Measurements from ENCODE around the gene C1QC.

The C1QC gene

GRCh38 chr1:22643381-22643780, at the start of gene C1QC:
C1QC (plus strand) TSS chr1:22643633; CDS start chr1:22644024, 391 bp downstream.
- no peak for DNase-seq (ENCODE audit: low read depth in 2 of 2)

DNA sequence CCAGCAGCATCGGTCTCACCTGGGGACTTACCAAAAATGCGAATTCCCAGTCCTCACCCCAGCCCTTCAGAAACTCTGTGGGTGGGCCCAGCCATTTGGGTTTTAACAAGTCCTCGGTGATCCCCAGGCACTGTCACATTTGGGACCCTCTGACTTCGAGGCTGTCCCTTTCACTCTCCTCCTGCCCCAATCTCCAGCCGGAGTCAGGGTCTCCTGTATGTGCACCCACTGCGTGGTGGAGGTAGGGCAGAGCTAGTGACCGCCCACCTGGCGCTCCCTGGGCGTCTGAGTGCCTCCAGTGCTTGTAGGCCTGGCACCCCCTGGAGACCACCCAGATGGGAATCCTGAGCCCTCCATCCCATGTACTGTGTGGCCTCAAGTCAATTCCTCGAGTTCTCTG, 49.0 kb upstream of the C1QC start:
- DNase-seq (ENCODE audit: low read depth in 2 of 2) = no peak

DNA sequence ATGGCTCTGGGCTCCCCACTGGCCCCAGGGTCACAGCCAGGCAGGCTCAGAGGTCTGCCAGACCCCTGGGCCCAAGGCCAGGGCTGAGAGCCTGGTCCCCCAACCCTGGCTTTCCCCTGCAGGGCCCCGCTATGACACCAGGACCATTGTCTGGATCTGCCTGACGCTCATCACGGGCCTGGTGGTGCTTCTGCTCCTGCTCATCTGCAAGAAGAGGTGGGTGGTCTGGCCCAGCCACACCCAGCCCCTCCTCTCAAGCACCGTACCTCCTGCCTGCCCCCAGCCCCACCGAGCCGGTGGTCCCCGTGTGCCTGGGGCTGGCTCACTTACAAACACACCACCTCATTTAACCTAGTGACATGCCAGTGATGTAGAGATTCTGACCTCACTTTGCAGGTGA, 48.3 kb upstream of the C1QC start:
- DNase-seq (ENCODE audit: low read depth in 2 of 2) = no peak

DNA sequence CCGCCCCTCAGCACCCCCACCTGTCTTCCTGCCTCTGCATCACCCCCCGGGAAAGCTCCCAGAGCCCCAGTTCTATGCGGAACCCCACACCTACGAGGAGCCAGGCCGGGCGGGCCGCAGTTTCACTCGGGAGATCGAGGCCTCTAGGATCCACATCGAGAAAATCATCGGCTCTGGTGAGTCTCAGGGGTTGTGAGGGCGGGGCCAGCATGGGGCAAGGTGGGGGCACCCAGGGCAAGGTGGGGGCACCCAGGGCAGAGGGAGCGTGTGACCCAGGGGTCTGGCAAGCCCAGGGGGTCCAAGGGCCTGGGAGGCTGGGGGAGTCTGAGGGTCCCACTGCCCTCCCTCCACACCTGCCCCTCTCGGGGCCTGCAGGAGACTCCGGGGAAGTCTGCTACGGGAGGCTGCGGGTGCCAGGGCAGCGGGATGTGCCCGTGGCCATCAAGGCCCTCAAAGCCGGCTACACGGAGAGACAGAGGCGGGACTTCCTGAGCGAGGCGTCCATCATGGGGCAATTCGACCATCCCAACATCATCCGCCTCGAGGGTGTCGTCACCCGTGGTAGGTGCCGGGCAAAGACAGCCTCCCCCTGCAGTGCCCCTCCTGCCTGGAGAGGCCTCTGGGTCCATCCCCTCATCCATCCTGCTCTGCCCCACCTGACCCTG, 46.0 kb upstream of the C1QC start:
- DNase-seq (ENCODE audit: low read depth in 2 of 2) = no peak

DNA sequence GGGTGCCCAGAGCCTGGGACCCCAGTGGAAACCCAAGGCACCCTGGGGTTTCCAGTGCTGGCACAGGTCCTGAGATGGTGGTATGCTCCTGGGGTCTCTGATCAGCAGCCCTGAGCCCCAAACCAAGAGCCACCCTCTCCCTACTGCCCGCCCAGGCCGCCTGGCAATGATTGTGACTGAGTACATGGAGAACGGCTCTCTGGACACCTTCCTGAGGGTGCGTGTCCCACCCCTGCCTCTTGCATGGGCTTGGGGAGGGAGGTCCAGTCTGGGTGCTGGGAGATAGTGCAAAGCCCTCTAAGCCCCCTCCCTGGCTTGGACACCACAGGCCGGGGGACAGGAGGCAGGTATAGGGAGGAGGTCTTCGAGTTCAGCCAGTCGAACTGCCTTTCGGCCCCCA, 45.4 kb upstream of the C1QC start:
- DNase-seq (ENCODE audit: low read depth in 2 of 2) = no peak

- no peak for DNase-seq (ENCODE audit: low read depth in 2 of 2)
Observed at GRCh38 chr1:22598736-22599135, 44.7 kb upstream of the C1QC start.

GRCh38 chr1:22600071-22600816, 43.2 kb upstream of the C1QC start:
- DNase-seq (ENCODE audit: low read depth in 2 of 2) = no peak

DNA sequence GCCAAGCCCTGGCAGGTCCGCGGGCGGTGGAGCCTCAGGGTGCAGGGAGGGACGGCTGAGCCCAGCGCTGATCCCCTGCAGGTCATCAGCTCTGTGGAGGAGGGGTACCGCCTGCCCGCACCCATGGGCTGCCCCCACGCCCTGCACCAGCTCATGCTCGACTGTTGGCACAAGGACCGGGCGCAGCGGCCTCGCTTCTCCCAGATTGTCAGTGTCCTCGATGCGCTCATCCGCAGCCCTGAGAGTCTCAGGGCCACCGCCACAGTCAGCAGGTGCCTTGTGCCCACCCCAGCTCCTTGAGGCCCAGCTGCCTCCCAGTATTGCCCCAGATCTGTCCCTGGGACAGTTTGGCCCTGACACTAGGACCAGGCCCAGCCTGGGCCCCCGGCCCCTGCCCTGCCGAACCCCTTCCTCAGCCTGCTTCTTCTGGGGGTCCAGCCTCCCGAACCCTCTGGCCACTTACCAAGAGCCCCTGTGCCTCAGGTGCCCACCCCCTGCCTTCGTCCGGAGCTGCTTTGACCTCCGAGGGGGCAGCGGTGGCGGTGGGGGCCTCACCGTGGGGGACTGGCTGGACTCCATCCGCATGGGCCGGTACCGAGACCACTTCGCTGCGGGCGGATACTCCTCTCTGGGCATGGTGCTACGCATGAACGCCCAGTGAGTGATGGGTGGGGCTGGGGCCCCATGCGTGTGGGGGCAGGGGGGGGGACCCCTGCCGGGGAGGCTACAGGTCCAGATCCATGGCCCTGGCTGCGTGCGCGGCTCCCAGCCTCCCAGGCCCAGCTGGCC, 42.4 kb upstream of the C1QC start:
- no peak for DNase-seq (ENCODE audit: low read depth in 2 of 2)

DNA sequence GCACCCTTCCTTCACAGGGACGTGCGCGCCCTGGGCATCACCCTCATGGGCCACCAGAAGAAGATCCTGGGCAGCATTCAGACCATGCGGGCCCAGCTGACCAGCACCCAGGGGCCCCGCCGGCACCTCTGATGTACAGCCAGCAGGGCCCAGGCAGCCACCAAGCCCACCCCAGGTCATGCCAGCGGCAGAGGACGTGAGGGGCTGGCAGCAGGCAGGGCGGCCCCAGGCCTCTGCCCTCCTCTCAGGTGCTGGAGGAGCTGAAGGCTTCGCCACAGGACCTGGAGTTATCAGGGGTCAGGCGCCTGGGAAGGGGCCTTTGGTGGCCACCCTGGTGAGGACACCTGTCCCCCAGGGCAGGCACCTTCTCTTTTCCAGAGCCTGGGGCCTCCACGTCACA, 41.8 kb upstream of the C1QC start:
- no peak for DNase-seq (ENCODE audit: low read depth in 2 of 2)

DNA sequence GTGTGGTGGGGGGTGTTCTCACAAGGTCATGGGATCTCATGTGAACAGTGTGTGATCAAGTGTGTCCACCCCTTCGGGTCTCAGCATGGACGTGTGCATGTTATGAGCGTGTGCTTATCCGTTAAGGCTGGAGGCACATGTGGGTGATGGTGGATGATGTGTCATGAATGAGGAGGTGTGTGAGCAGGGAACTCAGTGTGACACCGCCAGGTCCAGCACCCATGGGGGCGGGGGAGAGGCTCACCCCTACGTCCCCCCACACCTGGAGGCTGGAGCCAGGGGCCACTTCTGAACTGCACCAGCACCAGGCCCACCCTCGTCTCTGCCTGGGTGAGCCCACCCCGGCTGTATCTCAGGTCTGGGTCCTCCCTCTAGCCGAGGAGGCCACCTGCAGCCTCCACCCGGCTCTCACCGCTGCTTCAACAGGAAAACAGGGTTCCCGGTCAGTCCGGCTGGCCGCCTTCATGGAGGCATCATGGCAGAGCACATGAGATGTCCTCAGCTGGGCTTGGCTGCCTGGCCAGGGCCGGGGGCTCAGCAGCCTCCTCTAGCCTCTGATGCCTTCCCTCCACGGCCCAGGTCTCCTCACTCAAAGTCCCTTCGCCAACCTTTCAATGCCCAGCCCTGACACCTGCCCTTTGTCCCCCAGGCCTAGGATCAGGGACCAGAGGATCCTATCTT, 41.2 kb upstream of the C1QC start:
- DNase-seq (ENCODE audit: low read depth in 2 of 2) = no peak

- no peak for DNase-seq (ENCODE audit: low read depth in 2 of 2)
Observed at GRCh38 chr1:22606161-22606560, 37.3 kb upstream of the C1QC start.

DNA sequence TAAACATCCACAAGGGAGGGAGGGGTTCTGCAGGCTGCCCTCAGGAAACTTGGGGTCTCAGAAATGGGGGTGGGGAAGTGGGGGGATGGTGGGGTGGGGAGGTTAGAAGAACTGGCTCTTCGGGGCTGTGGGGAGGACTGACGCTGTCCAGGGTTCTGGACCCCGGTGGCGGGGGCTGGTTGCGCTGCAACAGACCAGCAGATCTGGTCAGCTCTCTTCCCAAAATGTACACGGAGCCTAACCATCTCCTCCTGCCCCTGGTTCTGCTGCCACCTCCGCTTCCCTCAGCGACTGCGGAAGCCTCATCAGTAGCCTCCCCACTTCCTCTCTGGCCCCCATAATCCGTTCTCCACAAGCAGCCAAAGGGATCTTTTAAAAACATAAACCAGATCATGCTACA, 36.3 kb upstream of the C1QC start:
- DNase-seq (ENCODE audit: low read depth in 2 of 2) = no peak

GRCh38 chr1:22608361-22608760, 35.1 kb upstream of the C1QC start:
- DNase-seq (ENCODE audit: low read depth in 2 of 2) = no peak

- no peak for DNase-seq (ENCODE audit: low read depth in 2 of 2)
Observed at GRCh38 chr1:22609291-22609690, 34.1 kb upstream of the C1QC start.

DNA sequence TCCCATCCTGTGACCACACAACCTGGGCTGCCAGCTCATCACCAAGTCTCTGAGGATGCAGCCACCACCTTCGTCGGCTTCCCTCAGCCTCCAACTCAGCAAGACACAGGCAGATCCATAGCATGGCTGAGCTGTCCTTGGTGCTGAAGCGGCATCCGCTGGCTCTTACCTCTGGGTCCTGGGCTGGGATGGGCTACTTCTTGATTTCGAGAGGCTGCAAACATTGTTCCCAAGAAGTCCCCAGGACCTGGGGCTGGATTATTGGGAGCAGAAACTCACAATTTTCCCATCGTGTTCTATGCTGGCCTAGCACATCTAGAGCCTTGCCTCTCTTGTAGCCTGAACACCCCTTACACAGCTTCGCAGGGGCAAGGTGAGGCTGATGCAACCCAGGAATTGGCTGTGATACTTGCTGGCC, 31.9 kb upstream of the C1QC start:
- DNase-seq (ENCODE audit: low read depth in 2 of 2) = peak; percentile 10 to 16

DNA sequence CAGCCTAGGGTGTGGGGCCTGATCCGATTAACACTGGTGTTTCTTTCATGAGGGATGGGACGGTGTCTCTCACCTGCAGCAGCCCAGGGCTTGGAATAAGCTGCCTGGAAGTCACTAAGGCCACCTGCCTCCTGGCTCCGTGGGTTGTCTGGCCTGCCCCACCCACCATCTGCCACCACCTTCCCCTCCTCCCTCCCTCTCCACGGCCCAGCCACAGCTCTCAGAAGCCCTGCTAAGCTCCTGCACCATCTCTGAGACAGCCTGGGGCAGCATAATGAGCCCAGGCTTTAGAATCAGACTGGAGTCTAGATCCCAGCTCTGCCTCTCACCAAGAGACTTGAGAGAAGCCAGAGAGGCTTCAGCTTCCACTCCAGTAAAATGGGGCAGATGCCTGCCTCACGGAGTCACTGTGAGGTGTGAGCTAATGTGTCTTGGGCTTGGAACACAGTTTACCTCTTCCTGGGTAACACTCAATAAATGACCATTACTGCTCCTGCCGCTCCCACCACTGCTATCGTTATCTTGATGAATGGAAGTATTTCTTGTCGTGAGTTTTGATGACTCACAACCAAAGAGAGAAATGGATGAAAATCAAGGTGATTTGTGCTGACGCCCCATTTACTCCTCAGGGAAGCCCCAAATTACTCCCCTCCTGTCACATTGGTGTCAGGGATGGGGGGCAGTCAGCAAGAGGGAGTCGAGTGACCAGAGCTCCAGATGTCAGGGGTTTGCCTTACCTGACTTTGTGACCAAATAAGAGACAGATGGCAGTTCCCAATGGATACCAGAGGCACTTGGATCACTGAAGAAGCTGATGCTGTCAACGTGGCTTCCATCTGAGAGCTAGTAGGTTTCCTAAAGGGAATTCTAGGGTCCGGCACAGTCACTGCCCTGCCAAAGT, 30.5 kb upstream of the C1QC start:
- DNase-seq (ENCODE audit: low read depth in 2 of 2) = no peak

DNA sequence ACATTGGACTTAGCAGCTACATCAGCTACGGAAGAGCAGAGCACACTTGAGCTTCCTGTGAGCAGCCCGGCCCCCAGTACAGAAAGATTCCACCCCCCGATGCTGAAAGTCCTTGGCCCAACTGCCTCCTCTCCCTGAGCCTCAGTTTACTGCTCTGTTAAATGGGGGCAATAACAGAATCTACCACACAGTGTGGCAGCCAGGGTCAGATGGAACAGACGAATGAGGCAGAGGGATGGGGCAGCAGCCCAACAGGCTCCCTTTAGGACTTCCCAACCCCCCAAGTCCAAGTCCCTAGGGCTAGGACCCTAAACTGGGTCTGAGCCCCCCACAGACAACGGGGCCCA, 29.9 kb upstream of the C1QC start:
- DNase-seq (ENCODE audit: low read depth in 2 of 2) = no peak

DNA sequence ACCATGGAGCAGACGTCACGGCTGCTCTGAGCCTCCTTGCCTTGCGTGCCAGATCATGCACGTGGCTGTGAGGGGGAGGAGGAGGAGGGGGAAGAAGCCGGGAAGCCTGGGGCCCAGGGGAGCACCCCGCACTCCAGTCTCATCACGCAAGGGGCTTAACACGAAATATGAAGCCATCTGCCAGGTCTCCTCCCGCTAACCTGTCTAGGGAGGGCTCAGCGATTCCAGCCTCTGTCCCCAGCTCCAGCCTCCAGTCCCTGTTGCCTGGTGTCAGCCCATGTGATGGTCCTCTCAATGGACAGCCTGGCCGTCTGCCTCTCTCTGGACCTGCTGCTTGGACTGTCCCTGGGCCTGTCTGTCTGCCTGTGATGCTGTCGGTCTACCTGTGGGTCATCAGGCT, 29.5 kb upstream of the C1QC start:
- DNase-seq (ENCODE audit: low read depth in 2 of 2) = no peak

GRCh38 chr1:22615886-22616285, 27.5 kb upstream of the C1QC start:
- DNase-seq (ENCODE audit: low read depth in 2 of 2) = no peak

- DNase-seq (ENCODE audit: low read depth in 2 of 2) = no peak
Observed at GRCh38 chr1:22616571-22616970, 26.9 kb upstream of the C1QC start.

GRCh38 chr1:22618056-22618455, 25.4 kb upstream of the C1QC start:
- no peak for DNase-seq (ENCODE audit: low read depth in 2 of 2)

Measured in fibroblast of skin of left biceps (primary cell).